ENCODE results near the gene AP5B1. TPM values are rescaled to one million over a fixed set of nuclear protein-coding genes. Genes with fewer than 3 reads are reported as not detected.

Gene AP5B1, protein sequence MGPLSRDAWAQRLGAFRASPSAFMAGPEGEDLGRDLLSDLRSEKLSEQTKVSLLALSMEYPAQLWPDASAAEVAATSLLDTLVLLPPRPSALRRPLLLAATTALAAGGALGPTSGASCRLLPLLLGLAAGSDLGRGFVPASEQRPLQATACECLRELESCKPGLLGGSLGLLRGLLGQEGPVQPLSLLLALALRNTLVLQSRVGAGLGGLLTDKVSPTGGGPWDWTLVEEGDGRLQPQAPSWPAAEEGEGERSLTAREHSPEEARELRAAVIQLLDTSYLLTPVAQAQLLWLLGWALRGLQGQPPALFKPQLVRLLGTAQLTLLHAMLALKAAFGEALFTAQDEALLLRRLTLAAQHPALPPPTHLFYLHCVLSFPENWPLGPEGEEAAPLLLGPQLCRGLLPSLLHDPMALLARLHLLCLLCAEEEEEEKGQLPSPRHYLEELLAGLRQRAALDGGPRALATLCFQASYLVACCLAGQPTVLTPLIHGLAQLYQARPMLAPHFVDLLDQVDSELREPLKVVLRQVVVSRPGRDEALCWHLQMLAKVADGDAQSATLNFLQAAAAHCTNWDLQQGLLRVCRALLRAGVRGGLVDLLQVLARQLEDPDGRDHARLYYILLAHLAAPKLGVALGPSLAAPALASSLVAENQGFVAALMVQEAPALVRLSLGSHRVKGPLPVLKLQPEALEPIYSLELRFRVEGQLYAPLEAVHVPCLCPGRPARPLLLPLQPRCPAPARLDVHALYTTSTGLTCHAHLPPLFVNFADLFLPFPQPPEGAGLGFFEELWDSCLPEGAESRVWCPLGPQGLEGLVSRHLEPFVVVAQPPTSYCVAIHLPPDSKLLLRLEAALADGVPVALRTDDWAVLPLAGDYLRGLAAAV
- 21.3 and 24.3 TPM in 2 replicates for total RNA-seq

DNA sequence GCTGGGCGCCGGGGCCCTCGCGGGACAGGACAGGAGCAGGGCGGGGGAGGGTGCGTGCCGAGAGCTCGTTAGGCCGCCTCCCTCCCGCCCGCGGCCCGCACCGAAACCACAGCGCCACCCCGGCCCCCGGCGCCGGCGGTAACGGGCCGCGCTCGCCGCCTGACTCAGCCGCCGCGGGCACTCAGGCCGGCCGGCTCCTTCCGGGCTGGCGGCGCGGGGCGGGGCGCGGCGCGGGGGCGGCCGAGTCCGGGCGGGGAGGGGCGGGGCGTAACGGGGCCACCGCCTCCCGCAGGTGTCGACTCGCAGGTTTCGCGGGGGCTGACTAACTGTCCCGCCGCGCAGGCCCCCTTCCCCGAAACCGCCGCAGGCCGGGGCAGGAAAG lies at the start of gene AP5B1:
AP5B1 (minus strand) TSS at position 207 of the 382 bp plus-strand sequence. CDS start 385 bp downstream, outside the sequence.

DNA sequence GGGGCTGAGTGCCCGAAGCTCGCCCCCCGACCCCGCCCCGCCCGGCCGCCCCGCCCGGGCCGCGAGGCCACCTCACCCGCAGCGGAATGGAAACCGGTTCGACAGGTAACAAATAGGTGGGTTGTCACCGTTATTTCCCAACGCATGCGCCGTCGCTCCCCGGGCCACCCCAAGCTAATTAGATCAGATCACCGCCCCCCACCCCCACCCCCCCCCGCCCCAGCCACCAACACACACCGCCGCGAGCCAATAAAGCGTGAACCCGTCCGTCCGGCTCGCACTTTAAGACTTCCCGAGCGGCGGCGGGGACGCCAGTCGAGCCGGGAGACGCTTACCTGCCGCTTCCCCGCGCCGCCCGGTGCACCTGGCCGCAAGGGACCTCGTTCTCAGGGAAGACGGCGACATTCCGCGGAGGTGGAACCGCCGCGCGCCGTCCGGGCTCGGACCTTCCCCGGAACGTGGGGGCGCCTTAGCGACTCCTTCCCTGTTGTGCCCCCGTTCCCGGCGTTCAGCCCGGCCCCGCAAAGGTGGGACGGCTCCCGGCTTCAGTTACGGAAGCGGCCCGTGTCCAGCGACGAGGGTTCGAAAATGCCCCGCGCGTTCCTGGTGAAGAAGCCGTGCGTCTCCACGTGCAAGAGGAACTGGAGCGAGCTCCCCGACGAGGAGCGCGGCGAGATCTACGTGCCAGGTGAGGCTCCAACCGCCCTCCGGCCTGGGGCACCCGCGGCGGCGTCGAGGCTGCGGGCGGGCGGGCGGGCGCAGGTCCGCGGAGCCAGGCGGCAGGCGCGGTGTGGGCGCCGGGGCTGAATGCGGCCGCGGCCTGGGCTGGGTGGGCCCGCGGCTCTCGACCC lies 6.2 kb upstream of the AP5B1 start, which contains the start of gene OVOL1:
OVOL1 (plus strand) TSS at position 278 of the 851 bp plus-strand sequence; CDS start at position 589, 311 bp downstream.

Other genes starting within 250 kb of the AP5B1 start
- gene LTBP3, start 222.6 kb downstream of the AP5B1 start, total RNA-seq, result 47.3 and 70.5 TPM in 2 replicates
- 66.6 and 104 TPM in 2 replicates for gene ZNRD2, start 210.5 kb downstream of the AP5B1 start, total RNA-seq
- gene FAM89B, start 208.4 kb downstream of the AP5B1 start, total RNA-seq, result 34.2 and 40.8 TPM in 2 replicates
- gene EHBP1L1, start 204.9 kb downstream of the AP5B1 start, total RNA-seq, result 40.9 and 63.1 TPM in 2 replicates
- gene KCNK7, start 185.2 kb downstream of the AP5B1 start, total RNA-seq, result 2.9 and 5.2 TPM in 2 replicates
- 32.6 and 39.1 TPM in 2 replicates for gene MAP3K11, start 166.8 kb downstream of the AP5B1 start, total RNA-seq
- 33.0 and 43.0 TPM in 2 replicates for gene PCNX3, start 165.2 kb downstream of the AP5B1 start, total RNA-seq
- gene SIPA1, start 142.9 kb downstream of the AP5B1 start, total RNA-seq, result 9.7 and 14.6 TPM in 2 replicates
- 35.5 and 68.3 TPM in 2 replicates for gene RELA, start 118.1 kb downstream of the AP5B1 start, total RNA-seq
- gene KAT5, start 68.7 kb downstream of the AP5B1 start, total RNA-seq, result 33.8 and 37.9 TPM in 2 replicates
- gene RNASEH2C, start 60.2 kb downstream of the AP5B1 start, total RNA-seq, result 61.6 and 92.6 TPM in 2 replicates
- gene OVOL1, start 6.1 kb upstream of the AP5B1 start, total RNA-seq, result 26.4 and 31.0 TPM in 2 replicates
- gene SNX32, start 53.0 kb upstream of the AP5B1 start, total RNA-seq, result 0.14 and 0.56 TPM in 2 replicates
- gene CFL1, start 77.2 kb upstream of the AP5B1 start, total RNA-seq, result 1,465 and 1,537 TPM in 2 replicates
- gene MUS81, start 79.5 kb upstream of the AP5B1 start, total RNA-seq, result 23.6 and 28.4 TPM in 2 replicates
- gene EFEMP2, start 91.8 kb upstream of the AP5B1 start, total RNA-seq, result 12.8 and 27.5 TPM in 2 replicates
- not detected in 2 replicates for gene CTSW, start 98.9 kb upstream of the AP5B1 start, total RNA-seq
- 89.0 and 143 TPM in 2 replicates for gene FIBP, start 107.5 kb upstream of the AP5B1 start, total RNA-seq
- 93.7 and 145 TPM in 2 replicates for gene CCDC85B, start 109.7 kb upstream of the AP5B1 start, total RNA-seq
- 63.3 and 87.1 TPM in 2 replicates for gene FOSL1, start 119.4 kb upstream of the AP5B1 start, total RNA-seq
- 10.9 and 11.0 TPM in 2 replicates for gene C11orf68, start 138.1 kb upstream of the AP5B1 start, total RNA-seq
- 175 and 190 TPM in 2 replicates for gene DRAP1, start 138.4 kb upstream of the AP5B1 start, total RNA-seq
- not detected in 2 replicates for gene TSGA10IP, start 164.5 kb upstream of the AP5B1 start, total RNA-seq
- gene SART1, start 180.8 kb upstream of the AP5B1 start, total RNA-seq, result 35.3 and 45.9 TPM in 2 replicates
- gene EIF1AD, start 221.2 kb upstream of the AP5B1 start, total RNA-seq, result 24.1 and 33.0 TPM in 2 replicates
- gene BANF1, start 221.5 kb upstream of the AP5B1 start, total RNA-seq, result 120 and 130 TPM in 2 replicates
- gene CST6, start 231.0 kb upstream of the AP5B1 start, total RNA-seq, result 8.9 and 9.3 TPM in 2 replicates
- 0.42 TPM in 1 of 2 replicates, not detected in the other for gene CATSPER1, start 245.5 kb upstream of the AP5B1 start, total RNA-seq